HG03354 (cell line): ENCODE data around the gene ETS1.
A peak's percentile ranks its signal among the peaks of the same experiment; 100 is the strongest.

ENCODE experiments used
- ATAC-seq: cut with Tn5 transposase; IDR thresholded peaks from one replicate; pipeline ENCODE4 v1.9.1; 2021; ENCODE audit warnings: mild to moderate bottlenecking; ENCODE audit not compliant: unreplicated experiment, poor library complexity, severe bottlenecking

Gene ETS1

GRCh38 chr11:128575174-128575960, 12.0 kb downstream of the ETS1 start:
- ATAC-seq = peak; percentile 38

DNA sequence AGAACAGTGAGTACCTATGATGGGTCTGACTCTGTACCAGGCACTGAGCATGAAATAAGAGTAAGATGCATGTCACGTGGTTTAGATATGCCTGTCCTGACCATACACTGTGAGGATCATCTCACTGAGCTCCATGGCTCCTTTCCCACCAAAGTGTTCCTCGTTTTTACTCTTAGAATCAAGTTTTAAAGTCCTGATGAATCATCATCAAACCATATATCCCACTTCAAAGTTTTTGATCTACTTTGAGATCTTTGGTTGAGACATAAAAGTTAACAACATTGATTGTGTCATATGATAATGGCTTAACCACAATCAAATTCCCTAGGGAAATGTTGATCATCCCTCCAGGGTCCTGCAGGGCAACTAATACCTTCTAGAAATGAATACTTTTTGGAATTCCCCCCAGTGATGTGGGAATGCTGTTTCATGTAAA, 12.8 kb downstream of the ETS1 start:
- no peak for ATAC-seq

DNA sequence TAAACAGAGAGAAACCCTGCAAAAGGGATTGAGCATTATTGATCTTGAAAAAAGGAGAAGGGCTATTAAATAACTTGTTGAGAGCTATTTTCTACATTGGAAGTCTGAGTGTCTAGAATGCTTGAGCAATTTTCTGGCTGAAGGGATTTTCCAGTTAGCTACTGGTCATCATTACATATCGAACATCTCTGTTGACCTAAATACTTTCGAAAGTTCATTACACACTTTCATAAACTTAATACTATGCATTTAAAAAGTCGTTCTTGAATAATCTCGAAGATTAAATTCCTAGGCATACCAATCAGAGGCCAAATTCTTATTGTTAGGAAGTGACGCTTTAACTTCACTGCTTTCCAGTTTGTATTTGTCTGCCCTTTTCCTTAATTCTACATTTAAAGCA, 13.7 kb downstream of the ETS1 start:
- no peak for ATAC-seq

GRCh38 chr11:128572965-128573364, 14.4 kb downstream of the ETS1 start:
- ATAC-seq = no peak

- no peak for ATAC-seq
These were observed 16.7 kb downstream of the ETS1 start for GRCh38 chr11:128570632-128571031.

GRCh38 chr11:128569291-128569690, 18.1 kb downstream of the ETS1 start:
- no peak for ATAC-seq

DNA sequence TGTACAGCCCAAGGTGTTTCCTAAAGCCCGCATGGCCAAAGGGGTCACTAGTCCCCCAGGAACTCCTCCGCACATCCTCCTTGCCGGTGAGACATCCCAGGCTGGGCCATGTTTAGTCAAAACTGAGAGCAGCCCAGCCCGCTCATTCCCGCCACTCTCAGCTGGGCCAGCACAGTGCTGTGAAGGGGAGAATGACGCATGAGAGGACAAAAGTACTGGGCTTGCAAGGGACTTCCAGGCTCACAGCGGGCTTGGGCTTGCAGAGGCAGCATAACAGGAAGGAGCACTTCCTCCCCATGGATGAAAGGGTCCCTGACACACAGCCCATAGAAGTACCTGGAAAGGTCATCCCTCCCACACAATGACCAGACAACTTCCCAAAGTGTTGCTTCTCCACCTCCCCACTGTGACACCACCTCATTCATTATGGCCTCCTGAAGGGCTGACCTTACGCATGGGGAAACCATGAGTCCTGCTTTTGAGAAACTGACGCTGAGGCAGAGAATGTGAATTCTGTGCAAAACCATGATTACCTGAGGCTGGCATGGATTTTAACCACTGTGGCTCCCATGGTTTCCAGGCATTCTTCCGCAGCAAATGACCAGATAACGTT, 19.1 kb downstream of the ETS1 start:
- ATAC-seq = no peak

DNA sequence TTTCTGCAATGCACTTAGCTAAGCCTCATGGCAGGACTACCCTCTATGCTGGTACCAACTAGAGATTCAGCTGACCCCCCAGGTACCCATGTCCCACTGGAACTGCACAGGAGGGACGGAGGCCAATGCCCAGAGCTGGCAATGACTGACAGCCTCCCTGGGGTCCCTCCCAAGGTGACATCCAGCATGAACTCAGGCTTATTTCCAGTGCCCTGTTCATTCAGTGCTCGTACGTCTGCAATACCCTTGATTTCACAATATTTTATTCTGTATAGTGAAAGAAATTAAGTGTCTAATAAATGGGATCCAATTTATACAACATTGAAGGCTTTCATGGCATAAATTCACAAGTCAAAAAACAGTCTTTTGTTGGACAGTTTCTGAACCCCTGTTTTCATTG, 20.2 kb downstream of the ETS1 start:
- ATAC-seq = no peak

DNA sequence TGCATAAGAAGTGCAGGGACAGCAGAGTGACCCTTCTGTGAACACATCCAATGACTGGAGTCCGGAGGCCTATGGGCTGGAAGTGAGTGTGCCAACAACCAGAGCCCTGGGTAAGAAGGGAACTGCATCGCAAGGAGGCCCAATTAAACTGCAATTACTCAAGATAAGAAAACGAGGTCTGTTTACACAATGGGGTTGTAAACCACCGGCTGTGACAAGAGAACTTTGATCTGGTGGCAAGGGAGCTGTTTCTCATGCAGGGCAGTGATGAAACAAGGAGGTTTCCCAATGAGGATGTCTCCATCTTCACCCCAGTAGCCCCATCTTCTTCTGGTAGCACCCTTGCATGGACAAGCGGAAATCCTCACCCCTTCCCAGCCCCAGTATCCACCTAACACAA, 21.5 kb downstream of the ETS1 start:
- ATAC-seq = no peak

DNA sequence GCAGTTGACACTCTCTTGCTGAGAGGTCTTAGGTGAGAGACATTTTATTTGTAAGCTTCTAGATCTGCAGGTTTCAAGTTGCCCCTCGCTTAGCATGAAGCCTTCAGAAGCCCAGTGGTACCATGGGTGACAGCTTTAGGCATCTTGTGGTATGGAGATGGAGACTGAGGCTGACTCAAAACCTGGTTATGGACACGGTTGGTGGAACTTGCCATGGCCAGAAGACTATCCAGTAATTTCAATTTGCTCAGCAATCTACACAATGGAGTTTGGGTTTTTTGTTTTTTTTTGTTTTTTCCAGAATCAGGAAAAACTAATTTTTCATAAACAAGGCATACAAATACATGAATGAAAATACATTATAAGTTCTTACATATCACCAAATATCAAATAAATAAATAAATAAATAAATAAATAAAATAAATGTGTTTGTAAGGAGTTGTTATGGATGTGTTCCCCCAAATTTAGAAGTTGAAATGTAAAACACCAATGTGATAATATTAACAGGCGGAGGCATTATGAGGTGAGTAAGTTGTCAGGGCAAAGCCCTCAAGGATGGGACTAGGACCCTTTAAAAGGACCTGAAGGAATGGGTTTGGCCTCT, 22.6 kb downstream of the ETS1 start:
- ATAC-seq = peak; percentile 31

DNA sequence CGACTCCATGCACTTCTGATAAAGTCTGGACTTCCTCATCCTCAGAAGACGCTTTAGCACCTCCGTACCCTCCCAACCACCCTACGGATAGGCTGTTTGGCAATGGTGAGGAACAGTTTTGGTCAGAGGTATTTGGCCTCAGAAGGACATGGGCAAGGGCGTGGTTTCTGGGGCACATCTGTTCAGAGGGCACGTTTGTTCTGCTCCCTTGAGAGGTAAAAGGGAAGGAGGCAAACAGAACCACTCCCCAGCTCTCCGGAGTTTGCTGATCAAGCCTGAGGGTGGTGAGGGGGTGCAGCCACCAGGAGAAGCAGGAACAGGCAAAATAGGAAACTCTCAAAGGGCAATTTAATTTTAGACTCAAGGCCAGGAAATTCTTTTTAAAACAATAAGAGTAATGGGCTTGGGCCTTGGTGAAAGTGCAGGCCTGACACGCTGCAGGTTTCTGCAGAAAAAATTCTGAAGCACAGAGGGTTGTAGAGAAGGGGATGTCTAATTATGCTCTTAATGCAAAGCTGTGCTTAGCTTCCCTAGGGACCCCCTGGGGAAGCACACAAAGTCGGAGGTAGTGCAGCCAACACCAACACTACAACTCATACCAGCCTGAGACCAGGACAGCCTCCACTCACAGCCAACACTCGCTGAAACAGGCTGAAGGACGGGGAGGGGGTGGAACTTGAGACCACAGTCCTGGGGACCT, 23.3 kb downstream of the ETS1 start:
- peak; percentile 54 for ATAC-seq

- no peak for ATAC-seq
These were observed 24.1 kb downstream of the ETS1 start for GRCh38 chr11:128563308-128563707.

- ATAC-seq = peak; percentile 50
These were observed 27.8 kb downstream of the ETS1 start for GRCh38 chr11:128559496-128560103.

GRCh38 chr11:128555606-128556005, 31.8 kb downstream of the ETS1 start:
- no peak for ATAC-seq

GRCh38 chr11:128553662-128554362, 33.5 kb downstream of the ETS1 start:
- ATAC-seq = no peak

DNA sequence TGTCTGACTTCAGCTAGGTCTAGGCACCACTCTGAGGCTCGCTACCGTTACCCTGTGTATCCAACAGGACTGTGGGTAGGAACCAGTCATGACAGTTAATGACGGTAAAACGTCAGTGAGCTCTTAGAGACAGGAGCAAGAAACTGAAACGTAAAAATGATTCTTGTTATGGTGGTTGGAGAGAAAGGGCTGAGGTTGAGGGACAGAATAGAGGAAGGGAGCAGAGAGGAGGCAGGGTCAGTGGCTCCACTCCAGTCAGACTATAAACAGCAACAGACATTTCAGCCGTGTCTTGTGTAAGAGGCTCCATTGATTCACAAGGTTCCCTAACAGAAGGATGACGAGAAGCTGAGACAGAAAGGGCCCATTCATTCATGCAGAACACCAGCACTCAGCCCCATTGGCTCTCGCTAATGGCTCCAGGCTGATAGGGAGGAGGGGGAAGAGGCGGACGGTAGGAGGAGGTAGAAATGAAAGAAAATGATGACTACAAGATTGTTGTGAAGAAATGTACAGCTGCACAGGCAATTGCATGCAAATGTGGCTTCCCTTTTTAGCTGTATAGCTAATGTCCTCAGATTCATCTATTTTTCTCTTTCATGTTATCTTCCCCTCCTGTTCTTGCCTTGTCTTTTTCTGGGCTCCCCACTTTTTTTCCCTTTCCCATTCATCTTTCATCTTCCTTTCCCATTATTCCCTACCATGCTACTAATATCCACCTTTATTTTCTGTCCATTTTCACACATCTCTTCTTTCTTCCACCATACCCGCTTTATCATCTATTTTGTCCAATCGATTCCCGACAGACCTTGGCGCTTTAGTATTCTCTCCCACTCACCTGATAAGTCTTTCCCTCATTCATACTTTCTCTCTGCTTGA, 34.3 kb downstream of the ETS1 start:
- ATAC-seq = peak; percentile 60

DNA sequence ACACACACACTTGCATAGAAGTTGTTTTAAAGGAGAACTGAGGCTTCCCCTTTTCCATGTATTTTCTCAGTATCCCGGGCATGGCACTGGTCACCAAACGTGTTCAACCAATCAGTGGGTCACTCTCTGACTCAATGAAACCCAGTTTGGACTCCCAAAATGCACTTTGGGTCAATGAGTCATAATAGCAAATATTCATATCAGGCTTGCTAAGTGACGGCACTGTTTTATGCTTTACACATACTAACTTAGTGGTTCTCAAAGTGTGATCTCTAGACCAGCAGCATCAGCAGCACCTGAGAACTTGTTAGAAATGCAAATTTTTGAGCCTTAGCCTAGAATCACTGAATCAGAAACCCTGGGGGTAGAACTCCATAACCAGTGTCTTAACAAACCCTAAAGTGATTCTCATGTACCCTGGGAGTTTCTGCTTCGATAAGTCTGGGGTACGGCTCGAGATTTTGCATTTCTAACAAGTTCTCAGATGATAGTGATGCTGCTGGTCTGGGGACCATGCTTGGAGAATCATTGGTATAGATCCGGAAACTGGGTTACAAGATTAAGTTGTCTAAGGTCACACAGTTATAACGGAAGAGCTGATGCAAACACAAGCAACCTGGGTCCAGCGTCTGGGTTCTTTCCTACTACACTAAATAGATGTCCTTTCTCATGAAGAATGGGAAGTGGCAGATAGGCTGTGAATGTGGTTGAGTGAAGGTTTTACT, 35.6 kb downstream of the ETS1 start:
- ATAC-seq = peak; percentile 68

DNA sequence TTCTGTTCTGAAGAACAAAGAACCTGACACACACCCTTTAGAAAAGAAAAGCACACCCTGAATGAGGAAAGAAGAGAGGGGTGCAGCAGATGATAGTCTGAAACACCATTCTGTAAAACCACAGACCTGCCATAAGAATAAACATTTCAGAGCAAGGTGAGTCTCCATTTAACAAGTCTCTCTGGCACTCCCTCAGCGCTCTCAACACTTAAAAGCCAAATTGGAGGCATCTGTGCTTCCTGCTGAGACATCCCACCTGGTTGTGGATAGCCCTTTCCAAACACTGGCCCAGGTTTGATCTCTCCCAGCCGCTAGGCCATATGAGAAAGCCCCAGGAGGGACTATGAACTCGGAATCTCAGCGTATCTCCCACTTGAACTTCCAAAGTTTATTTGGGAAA, 36.3 kb downstream of the ETS1 start:
- ATAC-seq = no peak
